IPS-15b (cell line): ENCODE results near the gene MT4.

Source experiments
- H3K27me3 ChIP-seq: one replicate; pipeline ENCODE4 v1.6.1; 2013; ENCODE audit warnings: low read length; ENCODE audit not compliant: control insufficient read depth, insufficient read depth
- H3K36me3 ChIP-seq: one replicate; pipeline ENCODE4 v1.6.1; 2013; ENCODE audit warnings: low read length; ENCODE audit not compliant: control insufficient read depth, insufficient read depth
- H3K4me1 ChIP-seq: one replicate; pipeline ENCODE4 v1.6.1; 2013; ENCODE audit warnings: mild to moderate bottlenecking, low read length; ENCODE audit not compliant: control insufficient read depth, insufficient read depth
- H3K4me3 ChIP-seq: one replicate; pipeline ENCODE4 v1.5.1; 2013; ENCODE audit warnings: low read depth, low read length
- H3K9ac ChIP-seq: one replicate; pipeline ENCODE4 v1.6.1; 2013; ENCODE audit warnings: low read depth, mild to moderate bottlenecking, low read length
- H3K9me3 ChIP-seq: one replicate; pipeline ENCODE4 v1.6.1; 2013; ENCODE audit warnings: mild to moderate bottlenecking, low read length; ENCODE audit not compliant: control insufficient read depth, insufficient read depth

Gene MT4

DNA sequence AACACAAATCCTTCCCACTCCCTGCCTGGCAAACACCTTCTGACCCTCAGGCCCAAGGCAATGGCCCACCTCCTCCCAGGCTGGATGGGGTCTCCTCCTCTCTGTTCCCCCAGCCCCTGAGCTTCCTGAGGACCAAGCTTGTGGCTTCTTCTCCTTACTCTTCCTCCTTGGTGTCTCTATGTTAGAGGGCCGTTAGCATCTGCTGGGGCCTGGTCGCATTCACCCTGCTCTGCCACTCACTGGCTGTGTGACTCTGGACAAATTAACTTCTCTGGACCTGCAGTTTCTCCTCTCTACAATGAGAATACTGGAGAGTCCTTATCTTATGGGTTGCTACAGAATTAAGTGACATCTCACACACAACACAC, 42.8 kb downstream of the MT4 start:
- Histone ChIP-seq H3K36me3 (no peaks in the 10 kb centered on the region), H3K27me3 (peaks cover 79% of the 10 kb centered on the region), H3K9ac (no peak overlapping the region), H3K4me3 (peak overlapping the region; percentile 71), H3K9me3 (no peaks in the 10 kb centered on the region), H3K4me1 (peaks cover 9% of the 10 kb centered on the region)

DNA sequence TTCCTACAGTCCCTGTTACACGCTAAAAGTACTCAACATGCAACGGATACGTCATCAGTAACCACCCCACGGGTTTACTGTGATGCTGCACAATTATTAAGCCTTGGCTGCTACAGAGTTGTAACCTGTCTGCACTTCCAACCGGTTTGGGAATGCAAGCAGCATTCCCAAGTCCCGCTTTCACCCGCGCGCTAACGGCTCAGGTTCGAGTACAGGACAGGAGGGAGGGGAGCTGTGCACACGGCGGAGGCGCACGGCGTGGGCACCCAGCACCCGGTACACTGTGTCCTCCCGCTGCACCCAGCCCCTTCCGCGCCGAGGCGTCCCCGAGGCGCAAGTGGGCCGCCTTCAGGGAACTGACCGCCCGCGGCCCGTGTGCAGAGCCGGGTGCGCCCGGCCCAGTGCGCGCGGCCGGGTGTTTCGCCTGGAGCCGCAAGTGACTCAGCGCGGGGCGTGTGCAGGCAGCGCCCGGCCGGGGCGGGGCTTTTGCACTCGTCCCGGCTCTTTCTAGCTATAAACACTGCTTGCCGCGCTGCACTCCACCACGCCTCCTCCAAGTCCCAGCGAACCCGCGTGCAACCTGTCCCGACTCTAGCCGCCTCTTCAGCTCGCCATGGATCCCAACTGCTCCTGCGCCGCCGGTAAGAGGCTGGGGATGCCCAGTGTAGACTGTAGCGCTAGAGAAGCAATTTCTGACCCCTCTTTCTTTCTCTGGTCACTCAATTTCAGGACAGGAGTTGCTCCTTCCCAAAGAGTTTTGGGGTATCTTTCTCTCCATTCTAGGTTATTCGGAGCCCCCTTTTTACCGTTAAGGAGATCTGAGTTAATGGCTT, 43.4 kb downstream of the MT4 start, which contains the start of gene MT2A:
Gene MT2A, plus strand, starts transcription at position 542 of the 833 bp plus-strand sequence. Its CDS starts 72 bp downstream, at position 614.
- Histone ChIP-seq H3K4me1 (peaks cover 9% of the 10 kb centered on the region), H3K9ac (no peak within 1 kb of the TSS), H3K27me3 (peaks cover 80% of the 10 kb centered on the region), H3K4me3 (peak within 1 kb of the TSS; percentile 71), H3K36me3 (no peaks in the 10 kb centered on the region), H3K9me3 (no peaks in the 10 kb centered on the region)

DNA sequence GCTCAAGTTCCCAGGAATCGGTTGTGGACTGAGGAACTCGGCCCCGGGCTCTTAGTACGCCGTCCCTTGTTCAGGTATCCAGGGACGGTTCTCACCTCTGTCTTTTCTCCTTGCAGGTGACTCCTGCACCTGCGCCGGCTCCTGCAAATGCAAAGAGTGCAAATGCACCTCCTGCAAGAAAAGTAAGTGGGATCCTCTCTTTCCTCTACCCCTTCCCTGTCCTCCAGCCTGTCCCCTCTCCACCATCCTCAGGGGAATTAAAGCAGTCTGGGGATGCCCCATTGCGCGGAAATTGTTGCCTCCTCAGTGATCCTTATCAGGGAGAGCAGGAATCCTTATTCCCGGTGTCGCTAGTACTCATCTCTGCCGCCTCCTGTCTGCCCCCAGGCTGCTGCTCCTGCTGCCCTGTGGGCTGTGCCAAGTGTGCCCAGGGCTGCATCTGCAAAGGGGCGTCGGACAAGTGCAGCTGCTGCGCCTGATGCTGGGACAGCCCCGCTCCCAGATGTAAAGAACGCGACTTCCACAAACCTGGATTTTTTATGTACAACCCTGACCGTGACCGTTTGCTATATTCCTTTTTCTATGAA, 44.1 kb downstream of the MT4 start:
- H3K9me3 ChIP-seq = no peaks in the 10 kb centered on the region
- H3K36me3 ChIP-seq = no peaks in the 10 kb centered on the region
- peak overlapping the region; percentile 71 for H3K4me3 ChIP-seq
- peaks cover 84% of the 10 kb centered on the region for H3K27me3 ChIP-seq
- H3K4me1 ChIP-seq = peaks cover 9% of the 10 kb centered on the region
- H3K9ac ChIP-seq = no peak overlapping the region

DNA sequence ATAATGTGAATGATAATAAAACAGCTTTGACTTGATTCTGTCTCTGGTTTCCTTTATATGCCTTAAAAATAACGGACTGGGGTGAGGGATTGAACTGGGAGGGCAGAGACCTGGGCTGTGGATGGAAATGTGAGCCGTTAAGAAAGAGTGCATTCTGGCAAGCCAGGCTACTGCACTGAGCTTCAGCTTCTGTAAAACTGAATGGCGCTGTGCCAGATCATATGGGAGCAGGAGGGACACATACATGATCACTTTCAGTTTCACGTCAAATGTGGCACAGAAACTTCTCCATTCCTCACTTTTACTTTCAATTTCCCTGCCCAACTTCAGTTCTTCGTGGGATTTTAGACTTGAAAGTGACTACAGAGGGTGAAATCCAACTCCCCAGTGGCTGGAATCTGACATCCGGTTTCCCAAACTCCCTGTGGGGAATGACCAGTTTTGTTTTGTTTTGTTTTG, 44.6 kb downstream of the MT4 start:
- Histone ChIP-seq H3K9ac (no peak overlapping the region), H3K36me3 (no peaks in the 10 kb centered on the region), H3K9me3 (no peaks in the 10 kb centered on the region), H3K27me3 (peaks cover 88% of the 10 kb centered on the region), H3K4me3 (peak overlapping the region; percentile 71), H3K4me1 (peaks cover 9% of the 10 kb centered on the region)

DNA sequence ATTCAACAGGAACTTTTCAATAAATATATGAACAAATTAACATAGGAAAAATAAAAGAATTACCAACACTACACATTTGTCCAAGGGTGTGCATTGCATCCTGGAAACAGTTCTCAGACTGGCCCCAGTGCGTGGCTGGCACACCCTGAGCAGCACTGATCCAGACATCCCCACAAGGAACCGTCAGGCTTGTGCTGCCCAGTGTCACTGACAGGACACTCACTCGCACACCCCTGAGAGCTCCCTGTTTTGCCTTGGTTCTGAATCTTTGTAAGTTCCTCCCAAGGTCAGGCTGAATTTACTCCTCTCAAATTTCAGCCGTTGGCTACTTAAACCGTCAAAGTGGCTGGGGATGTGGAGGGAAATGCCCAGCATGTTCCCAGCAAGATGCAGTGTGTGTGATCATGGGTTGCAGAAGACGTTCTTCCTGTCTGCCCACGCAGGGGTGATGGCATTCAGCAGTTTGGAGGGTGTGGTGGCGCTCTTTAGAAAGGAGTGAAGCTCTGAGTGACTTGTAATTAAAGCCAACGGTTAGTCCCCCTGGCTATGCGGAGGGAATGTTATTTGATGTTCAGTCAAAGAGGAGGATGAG, 45.2 kb downstream of the MT4 start:
- peaks cover 89% of the 10 kb centered on the region for H3K27me3 ChIP-seq
- H3K4me1 ChIP-seq = peaks cover 9% of the 10 kb centered on the region
- no peaks in the 10 kb centered on the region for H3K9me3 ChIP-seq
- no peaks in the 10 kb centered on the region for H3K36me3 ChIP-seq
- H3K9ac ChIP-seq = no peak overlapping the region
- H3K4me3 ChIP-seq = no peak overlapping the region

DNA sequence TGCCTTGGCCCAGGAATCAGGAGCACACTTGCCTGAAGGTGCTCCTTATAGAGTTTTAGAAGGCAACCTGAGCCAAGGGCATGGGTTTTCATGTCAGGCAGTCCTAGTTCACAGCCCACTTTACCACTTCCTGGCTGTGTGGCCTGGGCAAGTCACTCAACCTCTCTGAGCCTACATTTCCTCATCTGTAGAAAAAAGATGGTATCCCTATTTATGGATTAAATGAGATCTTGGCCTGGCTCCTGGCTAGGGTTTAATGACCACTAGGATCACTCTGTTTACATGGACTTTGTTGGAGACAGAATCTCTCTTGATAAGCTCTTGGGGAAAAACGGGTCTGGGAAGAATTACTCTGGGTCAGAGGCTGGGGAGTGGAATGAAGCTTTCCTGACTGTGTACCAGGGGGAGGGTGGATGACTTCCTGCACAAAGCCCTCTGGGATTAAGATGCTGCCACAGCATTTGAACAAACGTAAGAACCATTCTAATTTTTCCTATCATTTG, 45.8 kb downstream of the MT4 start:
- peaks cover 9% of the 10 kb centered on the region for H3K4me1 ChIP-seq
- H3K9me3 ChIP-seq = no peaks in the 10 kb centered on the region
- no peaks in the 10 kb centered on the region for H3K36me3 ChIP-seq
- no peak overlapping the region for H3K9ac ChIP-seq
- no peak overlapping the region for H3K4me3 ChIP-seq
- peaks cover 89% of the 10 kb centered on the region for H3K27me3 ChIP-seq

DNA sequence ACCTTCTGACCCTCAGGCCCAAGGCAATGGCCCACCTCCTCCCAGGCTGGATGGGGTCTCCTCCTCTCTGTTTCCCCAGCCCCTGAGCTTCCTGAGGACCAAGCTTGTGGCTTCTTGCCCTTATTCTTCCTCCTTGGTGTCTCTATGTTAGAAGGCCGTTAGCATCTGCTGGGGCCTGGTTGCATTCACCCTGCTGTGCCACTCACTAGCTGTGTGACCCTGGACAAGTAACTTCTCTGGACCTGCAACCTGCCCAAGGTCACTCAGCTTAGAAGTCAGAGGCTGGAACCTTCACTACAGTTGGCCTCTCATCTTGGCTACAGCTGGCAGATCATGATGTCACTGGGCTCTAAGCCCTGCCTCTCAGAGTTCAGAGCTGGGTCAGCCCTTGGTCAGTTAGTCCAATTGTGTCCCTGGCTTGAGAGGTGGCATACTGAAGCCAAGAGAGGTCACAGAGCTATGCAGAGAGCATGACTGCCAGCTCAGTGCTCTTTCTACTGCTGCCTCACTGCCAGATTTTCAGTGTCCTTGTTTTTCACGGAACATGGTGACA, 46.5 kb downstream of the MT4 start:
- Histone ChIP-seq H3K9me3 (no peaks in the 10 kb centered on the region), H3K9ac (no peak overlapping the region), H3K4me1 (peaks cover 9% of the 10 kb centered on the region), H3K4me3 (no peak overlapping the region), H3K27me3 (peaks cover 87% of the 10 kb centered on the region), H3K36me3 (no peaks in the 10 kb centered on the region)

DNA sequence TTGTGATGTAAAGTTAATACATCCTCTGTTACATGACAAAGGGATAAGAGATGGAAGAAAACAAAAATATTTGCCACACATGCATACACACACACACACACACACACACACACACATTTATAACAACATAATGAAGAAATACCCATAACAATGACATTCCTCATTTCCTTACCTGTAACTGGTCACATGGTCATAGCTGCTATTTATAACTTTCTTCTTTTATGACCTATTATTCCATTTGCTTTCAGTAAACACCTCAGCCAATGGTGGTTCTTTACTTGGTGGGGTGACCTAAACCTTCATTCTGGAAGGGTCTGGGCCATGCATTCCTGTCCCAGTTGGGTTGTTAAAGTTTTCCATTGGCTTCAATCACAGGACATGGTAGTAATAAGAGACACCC, 48.8 kb downstream of the MT4 start:
- no peaks in the 10 kb centered on the region for H3K36me3 ChIP-seq
- peaks cover 15% of the 10 kb centered on the region for H3K4me1 ChIP-seq
- H3K4me3 ChIP-seq = no peak overlapping the region

DNA sequence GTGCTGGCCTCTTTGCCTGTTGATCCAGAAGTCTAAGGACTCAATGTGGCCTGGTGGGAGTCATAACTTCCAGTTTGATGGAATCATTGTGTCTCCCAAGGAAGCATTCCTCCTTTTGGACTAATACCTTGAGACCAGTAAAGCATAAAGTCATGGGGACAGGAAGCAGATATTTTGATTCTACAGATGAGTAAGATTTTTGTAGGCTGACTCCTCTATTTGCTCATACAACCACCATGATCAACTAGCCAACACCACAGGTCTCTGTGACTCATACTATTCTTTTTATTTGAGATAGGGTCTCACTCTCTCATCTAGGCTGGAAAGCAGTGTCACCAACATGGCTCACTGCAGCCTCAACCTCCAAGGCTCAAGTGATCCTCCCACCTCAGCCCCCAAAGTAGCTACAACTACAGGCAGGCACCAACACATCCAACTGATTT, 49.7 kb downstream of the MT4 start:
- Histone ChIP-seq H3K36me3 (no peaks in the 10 kb centered on the region), H3K27me3 (peaks cover 88% of the 10 kb centered on the region), H3K4me1 (peaks cover 11% of the 10 kb centered on the region), H3K4me3 (no peak overlapping the region), H3K9me3 (no peaks in the 10 kb centered on the region), H3K9ac (no peak overlapping the region)

More for the DNA sequence above, 48.8 kb downstream of the MT4 start:
- Histone ChIP-seq H3K27me3 (peaks cover 88% of the 10 kb centered on the region), H3K9me3 (no peaks in the 10 kb centered on the region), H3K9ac (no peak overlapping the region)

DNA sequence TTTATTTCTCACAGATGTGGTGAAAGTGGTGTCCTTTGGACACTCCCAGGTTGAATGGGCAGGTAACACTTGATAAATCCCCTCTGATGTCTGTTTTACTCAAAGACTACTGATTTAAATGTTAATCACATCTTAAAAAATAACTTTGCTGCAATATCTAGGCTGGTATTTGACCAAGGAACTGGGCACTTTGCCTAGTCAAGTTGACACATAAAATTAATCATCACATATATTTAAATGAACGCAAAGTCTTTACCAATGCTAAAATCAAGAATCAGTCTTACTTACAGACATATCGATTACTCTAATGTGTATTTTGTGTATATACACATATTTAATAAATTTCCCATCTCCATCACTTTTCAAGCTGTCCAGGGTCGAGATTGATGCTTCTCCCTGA, 50.5 kb downstream of the MT4 start:
- Histone ChIP-seq H3K27me3 (peaks cover 88% of the 10 kb centered on the region), H3K4me1 (peaks cover 9% of the 10 kb centered on the region), H3K4me3 (no peak overlapping the region), H3K36me3 (no peaks in the 10 kb centered on the region), H3K9me3 (no peaks in the 10 kb centered on the region), H3K9ac (no peak overlapping the region)

DNA sequence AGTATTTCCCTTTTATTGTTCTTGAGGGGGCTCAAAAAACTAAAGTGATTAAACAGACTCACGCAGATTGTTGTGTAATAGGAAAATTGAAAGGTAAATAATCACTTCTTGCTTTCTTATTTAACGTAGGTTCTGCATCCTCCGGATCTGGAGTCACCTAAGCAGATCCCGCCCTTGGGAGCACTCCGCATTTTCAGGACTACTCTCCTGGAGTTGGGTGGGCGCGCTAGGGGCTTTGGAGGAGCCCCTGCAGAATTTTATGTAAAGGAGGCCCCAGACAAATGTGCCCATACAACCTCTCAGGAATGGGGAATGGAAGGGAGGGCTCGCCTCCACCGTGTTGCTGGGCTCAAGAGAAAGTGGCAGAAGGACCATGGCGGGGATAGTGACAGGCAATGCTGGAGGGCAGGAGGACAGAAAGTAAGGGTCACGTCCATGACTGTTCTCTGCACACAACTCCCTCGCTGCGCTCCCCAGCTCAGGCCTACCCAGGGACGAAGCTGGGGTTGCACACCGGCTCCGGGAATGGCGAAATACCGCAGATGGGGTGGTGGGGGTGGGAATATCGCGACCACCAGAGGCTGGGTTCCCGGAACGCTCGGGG, 51.8 kb downstream of the MT4 start:
- Histone ChIP-seq H3K9me3 (no peaks in the 10 kb centered on the region), H3K4me3 (peak overlapping the region; percentile 67), H3K9ac (no peak overlapping the region), H3K4me1 (peaks cover 12% of the 10 kb centered on the region), H3K36me3 (no peaks in the 10 kb centered on the region), H3K27me3 (peaks cover 81% of the 10 kb centered on the region)
